Measurements from ENCODE around the gene ZNF91. TPM values are rescaled to one million over a fixed set of nuclear protein-coding genes. Genes with fewer than 3 reads are reported as not detected.
"Not testable (repeated sequence)": the region's sequence is repeated elsewhere in the genome, so short reads cannot be mapped to it uniquely, and the experiment has no call there.

Gene ZNF91
- total RNA-seq, 1 donor from 2014 or later, result 20.5 TPM

DNA sequence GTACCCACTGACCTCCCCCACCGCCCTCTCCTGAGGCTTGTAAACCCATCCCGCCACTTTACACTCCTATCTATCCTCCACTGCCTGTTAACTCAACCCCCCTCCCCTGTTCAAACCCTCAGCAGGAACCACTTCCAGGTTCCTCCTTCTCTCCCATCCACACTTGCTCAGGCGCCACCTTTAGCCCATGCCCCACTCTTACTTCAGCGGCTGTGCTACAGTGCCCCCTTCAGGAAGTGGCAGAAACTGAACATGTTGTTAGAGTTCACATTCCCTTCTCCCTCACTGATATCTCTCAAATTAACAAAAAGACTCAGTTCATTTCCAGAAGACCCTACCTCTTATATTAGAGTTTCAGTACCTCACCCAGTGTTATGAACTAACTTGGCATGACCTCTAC lies 49.4 kb downstream of the ZNF91 start:
- no peaks in the 10 kb centered on the region for H3K27me3 Mint-ChIP-seq (ENCODE audit: insufficient read depth)
- H3K4me3 Mint-ChIP-seq, result no peak overlapping the region
- intact Hi-C loops (cut with micrococcal nuclease), result no loop called here
- DNase-seq (ENCODE audit: low spot score), result no peak
- peaks cover 87% of the 10 kb centered on the region for H3K9me3 Mint-ChIP-seq
- peaks cover 64% of the 10 kb centered on the region for H3K36me3 Mint-ChIP-seq (ENCODE audit: low read depth)
- H3K27ac Mint-ChIP-seq, result no peak overlapping the region
- no peaks in the 10 kb centered on the region for H3K4me1 Mint-ChIP-seq (ENCODE audit: low read depth)

DNA sequence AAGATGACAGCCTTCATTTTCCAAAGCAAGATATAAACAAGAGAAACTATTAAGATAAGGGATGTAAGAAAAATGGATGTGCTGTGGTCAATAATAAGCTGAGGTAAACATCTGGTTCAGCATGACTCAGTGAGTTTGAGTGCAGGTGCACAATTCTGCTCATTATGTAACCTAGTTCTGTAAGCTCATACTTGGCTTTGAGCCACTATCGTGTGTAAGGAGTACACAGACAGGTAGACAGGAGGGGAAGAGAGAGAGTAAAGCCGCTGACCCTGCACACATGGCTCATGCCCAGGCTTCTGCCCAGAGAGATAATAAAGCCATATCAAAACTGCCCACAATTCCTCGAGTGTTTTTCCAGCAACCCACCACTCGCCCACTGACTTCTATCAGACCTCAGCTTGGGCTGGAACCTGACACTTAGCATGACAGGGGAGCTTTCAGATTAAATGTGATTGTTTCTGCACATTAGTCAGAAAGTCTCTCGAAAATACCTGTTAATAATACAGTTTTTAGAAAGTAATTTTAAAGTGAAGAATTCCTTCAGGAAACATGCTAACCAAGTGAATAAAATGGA lies 51.7 kb downstream of the ZNF91 start:
- H3K36me3 Mint-ChIP-seq (ENCODE audit: low read depth), result peaks cover 61% of the 10 kb centered on the region
- H3K9me3 Mint-ChIP-seq, result peaks cover 86% of the 10 kb centered on the region
- DNase-seq (ENCODE audit: low spot score), result no peak
- intact Hi-C loops (cut with micrococcal nuclease), result no loop called here
- no peaks in the 10 kb centered on the region for H3K27me3 Mint-ChIP-seq (ENCODE audit: insufficient read depth)
- no peaks in the 10 kb centered on the region for H3K4me1 Mint-ChIP-seq (ENCODE audit: low read depth)
- no peak overlapping the region for H3K4me3 Mint-ChIP-seq
- H3K27ac Mint-ChIP-seq, result no peak overlapping the region

DNA sequence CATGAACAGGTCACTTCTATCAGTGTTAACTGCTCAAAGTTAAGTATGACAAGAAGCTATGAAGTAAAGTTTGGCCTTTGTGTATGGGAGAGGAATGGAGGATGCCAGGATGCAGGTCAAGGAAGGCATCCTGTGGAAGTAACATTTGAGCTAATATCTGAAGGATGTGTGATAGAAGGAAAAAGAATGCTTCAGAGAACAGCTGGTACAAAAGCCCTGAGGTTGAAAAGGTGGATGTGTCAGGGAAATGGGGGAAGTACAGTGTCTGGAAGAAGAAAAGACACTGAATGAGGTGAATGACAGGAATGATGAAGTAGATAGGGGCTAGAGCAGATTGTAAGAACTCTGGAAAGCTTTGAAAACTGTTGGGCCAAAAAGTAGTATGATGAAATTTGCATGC lies 67.1 kb downstream of the ZNF91 start:
- Mint-ChIP-seq H3K9me3 (peaks cover 80% of the 10 kb centered on the region), H3K27me3 (ENCODE audit: insufficient read depth) (no peaks in the 10 kb centered on the region), H3K4me3 (no peak overlapping the region), H3K27ac (no peak overlapping the region), H3K36me3 (ENCODE audit: low read depth) (peaks cover 20% of the 10 kb centered on the region), H3K4me1 (ENCODE audit: low read depth) (no peaks in the 10 kb centered on the region)
- intact Hi-C loops (cut with micrococcal nuclease), result no loop called here
- DNase-seq (ENCODE audit: low spot score), result no peak

DNA sequence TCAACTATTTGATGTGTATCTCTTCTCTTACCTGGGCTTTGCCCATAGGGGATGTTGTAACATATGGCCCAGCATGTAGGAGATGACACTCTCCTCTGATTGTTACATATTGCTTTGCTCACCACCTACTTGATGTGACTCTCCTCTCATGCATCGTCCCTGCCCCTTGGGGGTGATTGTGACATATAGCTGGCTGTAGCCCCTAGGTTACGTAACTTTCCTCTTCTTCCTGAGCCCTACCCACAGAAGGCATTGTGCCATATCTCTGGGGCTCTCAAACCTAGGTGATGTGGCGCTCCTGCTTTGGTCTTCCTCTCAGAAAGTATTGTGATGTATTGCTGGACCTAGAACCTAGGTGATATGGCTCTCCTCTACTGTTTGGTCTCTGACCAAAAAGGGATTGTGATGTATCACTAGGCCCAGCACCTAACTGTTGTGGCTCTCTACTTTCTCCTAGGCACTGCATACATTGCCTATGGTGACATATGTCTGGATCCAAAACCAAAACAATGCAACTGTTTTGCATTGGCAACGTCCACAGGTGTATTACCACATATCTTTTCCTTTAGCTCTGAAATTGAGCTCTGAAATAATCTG lies 73.2 kb downstream of the ZNF91 start:
- Mint-ChIP-seq H3K27ac (no peak overlapping the region), H3K27me3 (ENCODE audit: insufficient read depth) (no peaks in the 10 kb centered on the region), H3K9me3 (peaks cover 79% of the 10 kb centered on the region), H3K36me3 (ENCODE audit: low read depth) (peaks cover 10% of the 10 kb centered on the region), H3K4me1 (ENCODE audit: low read depth) (no peaks in the 10 kb centered on the region), H3K4me3 (no peak overlapping the region)
- intact Hi-C loops (cut with micrococcal nuclease), result no loop called here
- DNase-seq (ENCODE audit: low spot score), result no peak

DNA sequence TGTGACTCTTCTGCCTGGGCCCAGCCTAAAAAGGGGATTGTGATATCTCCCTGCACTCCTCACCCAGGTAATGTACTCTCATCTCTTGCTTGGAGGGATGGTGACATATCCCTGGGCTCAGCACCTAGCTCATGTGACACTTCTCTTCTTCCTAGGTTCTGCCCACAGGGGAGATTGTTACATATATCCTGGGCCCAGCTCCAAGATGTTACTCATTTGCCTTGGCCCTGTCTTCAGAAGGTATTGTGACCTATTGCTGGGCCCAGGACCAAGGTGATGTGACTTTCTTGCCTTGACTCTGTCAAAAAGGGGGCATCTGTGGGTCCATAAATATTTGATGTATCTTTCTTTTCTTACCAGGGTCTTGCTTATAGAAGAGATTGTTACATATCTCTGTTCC lies 73.9 kb downstream of the ZNF91 start:
- H3K4me3 Mint-ChIP-seq; H3K27ac Mint-ChIP-seq; H3K27me3 Mint-ChIP-seq (ENCODE audit: insufficient read depth); DNase-seq (ENCODE audit: low spot score); H3K4me1 Mint-ChIP-seq (ENCODE audit: low read depth); intact Hi-C loops (cut with micrococcal nuclease); H3K36me3 Mint-ChIP-seq (ENCODE audit: low read depth): not testable (repeated sequence)
- peaks cover 82% of the 10 kb centered on the region for H3K9me3 Mint-ChIP-seq

DNA sequence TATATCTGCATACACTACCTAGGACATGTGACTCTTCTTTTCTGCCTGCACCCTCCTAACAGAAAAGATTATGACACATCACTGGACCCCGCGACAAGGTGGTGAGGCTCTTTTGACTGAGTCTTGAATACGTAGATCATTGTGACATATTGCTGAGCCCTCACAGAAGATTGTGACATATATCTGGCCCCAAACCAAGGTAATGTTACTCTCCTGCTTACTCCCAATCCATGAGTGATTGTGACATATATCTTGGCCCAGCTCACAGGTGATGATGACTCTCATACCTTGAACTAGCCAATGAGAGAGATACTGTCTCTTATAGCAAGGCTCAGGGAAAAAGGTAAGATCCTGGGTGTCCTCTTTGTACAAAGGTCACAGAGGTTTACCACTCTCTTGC lies 75.7 kb downstream of the ZNF91 start:
- H3K4me3 Mint-ChIP-seq; intact Hi-C loops (cut with micrococcal nuclease); H3K36me3 Mint-ChIP-seq (ENCODE audit: low read depth); H3K4me1 Mint-ChIP-seq (ENCODE audit: low read depth); H3K27me3 Mint-ChIP-seq (ENCODE audit: insufficient read depth); DNase-seq (ENCODE audit: low spot score); H3K27ac Mint-ChIP-seq: not testable (repeated sequence)
- H3K9me3 Mint-ChIP-seq, result peaks cover 74% of the 10 kb centered on the region

DNA sequence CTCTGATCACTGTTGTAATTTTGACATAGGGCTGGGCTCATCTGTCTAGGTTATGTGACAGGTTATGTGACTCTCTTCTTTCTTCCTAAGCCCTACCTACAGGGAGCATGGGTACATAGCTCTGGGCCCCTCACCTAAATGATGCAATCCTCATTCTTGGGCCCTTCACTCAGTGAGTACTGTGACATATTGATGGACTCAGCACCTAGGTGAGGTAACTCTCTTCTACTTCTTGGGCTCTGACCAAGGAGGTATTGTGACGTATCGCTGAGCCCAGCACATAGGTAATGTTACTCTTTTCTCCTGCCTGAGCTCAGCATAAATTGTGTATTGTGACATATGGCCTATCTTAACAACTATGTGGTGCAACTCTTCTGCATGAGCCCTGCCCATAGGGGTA lies 76.3 kb downstream of the ZNF91 start:
- intact Hi-C loops (cut with micrococcal nuclease); H3K4me1 Mint-ChIP-seq (ENCODE audit: low read depth); H3K36me3 Mint-ChIP-seq (ENCODE audit: low read depth); H3K4me3 Mint-ChIP-seq; H3K27ac Mint-ChIP-seq; DNase-seq (ENCODE audit: low spot score); H3K27me3 Mint-ChIP-seq (ENCODE audit: insufficient read depth): not testable (repeated sequence)
- peaks cover 73% of the 10 kb centered on the region for H3K9me3 Mint-ChIP-seq

DNA sequence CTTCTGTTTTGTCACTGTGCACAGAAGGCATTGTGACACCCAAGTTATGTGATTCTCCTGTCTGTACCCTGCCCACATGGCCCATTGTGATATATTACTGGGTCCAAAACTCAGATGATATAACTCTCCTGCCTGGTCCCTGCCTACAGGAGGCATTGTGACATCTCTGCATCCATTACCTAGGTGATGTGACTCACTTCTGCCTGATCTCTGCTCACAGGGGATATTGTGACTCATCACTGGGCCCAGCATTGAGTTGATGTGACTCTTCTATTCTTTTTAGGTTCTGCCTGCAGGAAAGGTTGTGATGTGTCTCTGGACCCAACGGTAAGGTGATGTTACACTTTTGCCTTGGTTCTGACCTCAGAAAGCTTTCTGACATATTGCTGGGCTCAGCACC lies 77.1 kb downstream of the ZNF91 start:
- no peaks in the 10 kb centered on the region for H3K27me3 Mint-ChIP-seq (ENCODE audit: insufficient read depth)
- no peak overlapping the region for H3K4me3 Mint-ChIP-seq
- intact Hi-C loops (cut with micrococcal nuclease), result no loop called here
- DNase-seq (ENCODE audit: low spot score), result no peak
- no peaks in the 10 kb centered on the region for H3K36me3 Mint-ChIP-seq (ENCODE audit: low read depth)
- H3K27ac Mint-ChIP-seq, result no peak overlapping the region
- H3K9me3 Mint-ChIP-seq, result peaks cover 70% of the 10 kb centered on the region
- H3K4me1 Mint-ChIP-seq (ENCODE audit: low read depth), result no peaks in the 10 kb centered on the region

DNA sequence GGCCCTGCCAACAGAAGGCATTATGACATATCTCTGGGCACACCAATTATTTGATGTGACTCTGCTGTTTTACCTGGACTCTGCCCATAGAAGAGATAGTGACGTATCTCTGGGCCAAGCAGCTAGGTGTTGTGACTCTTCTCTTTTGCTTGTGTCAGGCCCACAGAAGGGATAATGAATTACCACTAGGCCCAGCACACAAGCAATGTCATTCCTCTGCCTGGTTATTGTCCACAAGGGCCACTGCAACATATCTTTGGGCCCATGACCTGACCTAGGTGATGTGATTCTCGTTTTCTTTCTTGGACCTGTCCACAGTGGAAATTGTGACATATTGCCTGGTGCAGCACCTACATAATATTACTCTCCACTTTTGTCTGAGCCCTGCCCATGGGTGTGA lies 80.0 kb downstream of the ZNF91 start:
- Mint-ChIP-seq H3K36me3 (ENCODE audit: low read depth) (no peaks in the 10 kb centered on the region), H3K4me1 (ENCODE audit: low read depth) (no peaks in the 10 kb centered on the region), H3K27me3 (ENCODE audit: insufficient read depth) (no peaks in the 10 kb centered on the region), H3K4me3 (no peak overlapping the region), H3K27ac (no peak overlapping the region), H3K9me3 (peaks cover 69% of the 10 kb centered on the region)
- intact Hi-C loops (cut with micrococcal nuclease), result no loop called here
- no peak for DNase-seq (ENCODE audit: low spot score)

DNA sequence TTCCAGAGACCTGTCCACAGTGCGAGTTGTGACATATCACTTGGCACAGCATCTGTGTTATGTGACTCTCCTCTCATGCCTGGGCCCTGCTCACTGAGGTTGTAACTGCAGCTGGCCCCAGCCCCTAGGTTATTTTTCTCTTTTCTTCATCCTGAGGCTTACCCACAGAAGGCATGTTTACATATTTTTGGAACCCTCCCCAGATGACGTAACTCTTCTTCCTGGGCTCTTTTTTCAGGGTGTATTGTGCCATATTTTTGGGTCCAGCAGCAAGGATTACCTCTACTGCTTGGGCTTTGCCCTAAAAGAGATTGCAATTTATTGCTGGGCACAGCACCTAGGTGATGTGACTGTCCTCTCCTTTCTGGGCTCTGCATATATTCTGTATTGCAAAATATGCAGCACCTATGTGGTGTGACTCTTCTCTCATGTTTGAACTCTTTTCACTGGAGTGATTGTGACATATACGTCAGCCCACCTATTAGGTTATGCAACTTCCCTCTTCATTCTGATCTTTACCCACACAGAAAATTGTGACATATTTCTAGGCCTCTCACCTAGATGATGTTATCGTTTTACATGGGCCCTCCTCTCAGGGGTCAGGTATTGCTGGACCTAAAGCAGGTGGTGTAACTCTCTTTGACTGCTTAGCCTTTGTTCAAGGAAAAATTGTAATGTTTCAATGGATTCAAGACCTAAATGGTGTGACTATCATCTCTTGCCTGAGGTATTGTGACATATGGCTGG lies 80.6 kb downstream of the ZNF91 start:
- H3K27ac Mint-ChIP-seq, result no peak overlapping the region

DNA sequence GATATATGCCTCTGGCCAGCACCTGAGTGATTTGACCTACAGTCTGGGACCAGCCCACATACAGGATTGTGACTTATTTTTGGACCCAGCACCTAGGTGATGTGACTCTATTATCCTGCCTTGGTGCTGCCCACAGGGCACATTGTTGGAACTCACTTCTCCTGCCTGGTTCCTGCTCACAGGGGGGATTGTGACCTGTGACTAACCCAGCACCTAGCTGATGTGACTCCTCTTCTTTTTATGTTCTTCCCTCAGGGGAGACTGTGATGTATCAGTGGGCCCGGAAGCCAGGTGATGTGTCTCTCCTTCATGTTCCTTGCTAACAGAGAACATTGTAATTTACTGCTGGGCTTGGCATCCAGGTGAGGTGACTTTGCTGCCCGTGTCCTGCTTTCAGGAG lies 82.1 kb downstream of the ZNF91 start:
- Mint-ChIP-seq H3K27ac (no peak overlapping the region), H3K36me3 (ENCODE audit: low read depth) (no peaks in the 10 kb centered on the region), H3K9me3 (peaks cover 70% of the 10 kb centered on the region)

More for the DNA sequence above, 80.6 kb downstream of the ZNF91 start:
- no peaks in the 10 kb centered on the region for H3K27me3 Mint-ChIP-seq (ENCODE audit: insufficient read depth)
- no peak for DNase-seq (ENCODE audit: low spot score)
- H3K9me3 Mint-ChIP-seq, result peaks cover 69% of the 10 kb centered on the region
- H3K36me3 Mint-ChIP-seq (ENCODE audit: low read depth), result no peaks in the 10 kb centered on the region
- H3K4me1 Mint-ChIP-seq (ENCODE audit: low read depth), result no peaks in the 10 kb centered on the region
- H3K4me3 Mint-ChIP-seq, result no peak overlapping the region
- intact Hi-C loops (cut with micrococcal nuclease), result no loop called here

DNA sequence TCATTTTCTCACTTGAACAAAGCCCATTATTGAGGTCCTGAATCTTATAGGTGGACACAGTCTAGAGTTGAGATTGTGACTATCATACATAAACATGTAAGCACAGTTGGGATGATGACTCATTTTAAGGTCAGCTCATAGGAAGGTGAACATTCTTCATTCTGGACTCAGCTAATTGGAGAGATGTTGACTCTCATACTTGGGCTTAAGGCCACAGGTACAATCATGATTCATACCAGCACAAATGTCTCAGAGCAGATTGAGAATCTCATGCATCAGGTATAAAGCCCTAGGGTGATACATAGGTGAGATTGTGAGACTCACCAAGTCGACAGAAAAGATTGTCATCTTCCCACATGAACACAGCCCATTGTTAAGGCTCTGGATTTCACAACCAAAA lies 82.8 kb downstream of the ZNF91 start:
- no peaks in the 10 kb centered on the region for H3K36me3 Mint-ChIP-seq (ENCODE audit: low read depth)
- no peaks in the 10 kb centered on the region for H3K4me1 Mint-ChIP-seq (ENCODE audit: low read depth)
- no peak overlapping the region for H3K27ac Mint-ChIP-seq
- H3K9me3 Mint-ChIP-seq, result peaks cover 72% of the 10 kb centered on the region
- no peak overlapping the region for H3K4me3 Mint-ChIP-seq
- intact Hi-C loops (cut with micrococcal nuclease), result no loop called here
- no peak for DNase-seq (ENCODE audit: low spot score)
- H3K27me3 Mint-ChIP-seq (ENCODE audit: insufficient read depth), result no peaks in the 10 kb centered on the region

More for the DNA sequence above, 82.1 kb downstream of the ZNF91 start:
- no peak for DNase-seq (ENCODE audit: low spot score)
- H3K4me3 Mint-ChIP-seq, result no peak overlapping the region
- intact Hi-C loops (cut with micrococcal nuclease), result no loop called here
- H3K27me3 Mint-ChIP-seq (ENCODE audit: insufficient read depth), result no peaks in the 10 kb centered on the region
- H3K4me1 Mint-ChIP-seq (ENCODE audit: low read depth), result no peaks in the 10 kb centered on the region

DNA sequence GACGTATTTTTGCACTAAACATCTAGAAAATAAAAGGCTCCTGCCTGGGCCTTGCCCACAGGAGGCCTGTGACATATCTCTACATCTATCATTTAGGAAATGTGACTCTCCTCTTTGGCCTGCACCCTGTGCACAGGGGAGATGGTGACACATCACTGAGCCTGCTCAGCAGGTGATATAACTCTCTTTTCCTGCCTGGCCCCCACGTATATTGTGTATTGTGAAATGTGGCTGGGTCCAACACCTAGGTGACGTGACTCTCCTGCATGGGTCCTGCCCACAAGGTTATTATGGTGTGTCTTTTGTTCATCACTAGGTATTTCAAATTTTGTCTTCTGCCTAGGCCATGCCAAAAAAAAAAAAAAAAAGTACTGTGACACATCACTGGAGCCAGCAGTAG lies 83.7 kb downstream of the ZNF91 start:
- no peaks in the 10 kb centered on the region for H3K4me1 Mint-ChIP-seq (ENCODE audit: low read depth)
- no peak for DNase-seq (ENCODE audit: low spot score)
- H3K36me3 Mint-ChIP-seq (ENCODE audit: low read depth), result no peaks in the 10 kb centered on the region
- H3K27ac Mint-ChIP-seq, result no peak overlapping the region
- peaks cover 76% of the 10 kb centered on the region for H3K9me3 Mint-ChIP-seq
- H3K27me3 Mint-ChIP-seq (ENCODE audit: insufficient read depth), result no peaks in the 10 kb centered on the region
- intact Hi-C loops (cut with micrococcal nuclease), result no loop called here
- H3K4me3 Mint-ChIP-seq, result no peak overlapping the region
